HG03432 (cell line): ENCODE measurements around the gene ZNF679.
"Not testable (repeated sequence)": the region's sequence is repeated elsewhere in the genome, so short reads cannot be mapped to it uniquely, and the experiment has no call there.

Source experiments
- ATAC-seq: cut with Tn5 transposase; IDR thresholded peaks from one replicate; pipeline ENCODE4 v1.9.1; 2021; ENCODE audit warnings: mild to moderate bottlenecking, moderate library complexity; ENCODE audit not compliant: unreplicated experiment

The ZNF679 gene

DNA sequence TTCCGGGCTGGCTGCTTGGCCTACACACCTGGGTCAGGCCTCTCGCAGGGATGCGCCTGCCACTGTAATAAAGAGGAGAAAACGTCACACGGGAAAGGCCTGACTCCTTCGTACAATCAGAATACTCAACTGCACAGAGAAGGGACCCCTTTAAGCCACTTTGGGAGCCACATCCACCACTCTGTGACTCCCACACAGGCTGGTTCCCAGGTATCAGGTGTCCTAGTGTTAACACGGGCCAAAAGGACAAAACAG, 79.7 kb downstream of the ZNF679 start:
- no peak for ATAC-seq

GRCh38 chr7:64310426-64310825, 82.2 kb downstream of the ZNF679 start:
- no peak for ATAC-seq

DNA sequence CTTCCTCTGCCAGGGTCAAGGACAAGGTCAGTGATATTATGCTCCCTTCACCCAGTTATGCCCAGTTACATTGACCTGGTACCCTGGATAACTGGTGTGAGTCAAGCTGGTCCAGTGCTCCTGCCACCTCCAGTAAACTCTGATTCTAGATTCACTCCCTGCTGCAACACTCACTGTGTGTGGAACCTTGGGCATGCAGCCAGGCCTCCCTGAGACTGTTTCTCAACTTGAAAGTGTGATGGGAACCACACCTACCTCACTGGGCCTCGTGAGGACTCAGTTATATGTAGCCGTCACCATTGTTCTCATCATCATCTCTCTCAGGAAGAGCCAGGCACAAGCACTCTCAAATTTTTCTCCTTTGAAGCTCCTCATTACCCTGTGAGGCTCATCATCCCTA, 84.6 kb downstream of the ZNF679 start:
- no peak for ATAC-seq

- ATAC-seq = peak; percentile 100
Observed at GRCh38 chr7:64313740-64314491, 85.6 kb downstream of the ZNF679 start, which contains the start of gene ZNF736. ZNF736 (plus strand) TSS chr7:64313961; CDS start chr7:64314151, 190 bp downstream.

GRCh38 chr7:64314566-64314965, 86.3 kb downstream of the ZNF679 start:
- no peak for ATAC-seq

DNA sequence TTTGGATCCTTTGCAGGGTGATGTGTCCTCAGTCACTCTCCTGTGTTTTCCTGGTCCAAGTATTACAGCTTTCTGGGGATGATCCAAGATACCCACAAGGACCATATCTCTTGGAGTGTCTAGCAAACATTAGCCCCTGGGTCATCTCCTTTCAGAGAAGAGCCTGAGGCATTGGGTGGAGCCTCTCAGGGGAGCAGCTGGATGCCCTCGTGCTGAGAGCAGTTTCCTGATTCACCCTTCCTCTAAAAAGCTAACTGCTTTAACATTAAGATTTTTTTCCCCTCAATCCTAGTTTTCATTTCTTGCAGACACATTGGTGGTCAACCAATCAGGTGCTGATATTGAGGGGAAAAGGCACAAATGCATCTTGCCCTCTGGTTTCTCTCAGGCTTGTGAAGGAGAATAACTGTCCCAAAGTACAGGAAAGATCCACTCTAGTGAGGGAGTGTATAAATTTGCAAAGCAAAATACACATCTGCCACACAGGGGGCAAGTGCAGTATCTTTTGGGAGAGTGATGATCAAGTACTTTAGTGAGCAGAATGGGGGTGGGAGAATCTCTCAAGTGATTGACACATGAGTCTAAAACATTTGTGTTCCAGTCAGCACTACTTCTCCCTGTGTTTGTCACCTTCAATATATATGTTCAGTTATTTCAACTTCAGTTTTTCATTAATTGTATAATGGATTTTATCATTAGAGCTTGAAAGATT, 87.9 kb downstream of the ZNF679 start:
- not testable (repeated sequence) for ATAC-seq
